Dermis blood vessel endothelial cell (primary cell): ENCODE measurements around the gene GRPEL2. TPM values are rescaled to one million over a fixed set of nuclear protein-coding genes. Genes with fewer than 3 reads are reported as not detected.
"Not testable (repeated sequence)": the region's sequence is repeated elsewhere in the genome, so short reads cannot be mapped to it uniquely, and the experiment has no call there.

Source experiments
- DNase-seq: peaks from one replicate; pipeline ENCODE4 v3.0.0; 2010
- total RNA-seq: library from RNA; depleted of rRNA; stranded (reverse); fragments of >200 nt; gene quantifications from 2 replicates; pipeline ENCODE4 v1.2.3, GENCODE V29; 2014

Gene GRPEL2
- total RNA-seq, 1 donor from 2014 or later: 61.9 TPM

DNA sequence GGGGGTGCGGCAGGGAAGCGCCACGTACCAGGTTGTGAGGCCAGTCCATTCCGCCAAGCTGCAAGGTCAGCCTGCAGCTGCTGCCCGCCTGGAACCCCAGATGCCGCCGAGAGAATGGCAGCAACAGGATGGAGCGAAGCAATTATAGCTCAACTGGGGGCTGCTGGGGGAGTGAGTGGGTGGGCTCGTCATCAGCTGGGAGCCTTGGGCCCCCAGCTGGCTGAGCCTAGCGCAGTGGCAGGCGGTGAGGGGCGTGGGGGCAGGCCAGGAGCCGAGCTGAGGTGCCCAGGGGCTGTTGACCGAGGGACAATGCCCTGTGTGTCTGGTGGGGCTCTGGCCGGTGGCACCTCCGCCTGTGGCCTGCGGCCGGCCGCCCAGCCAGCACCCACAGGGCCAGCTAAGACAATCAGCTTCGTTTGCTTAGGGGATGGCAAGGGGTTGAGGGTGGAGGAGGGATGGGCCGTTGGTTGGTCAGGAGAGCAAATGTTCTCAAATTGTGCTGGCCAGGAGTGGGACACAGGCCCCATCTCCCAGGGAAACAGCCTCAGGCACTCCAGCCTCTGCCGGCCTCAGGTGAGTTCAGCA lies 34.0 kb downstream of the GRPEL2 start, which contains the start of gene IL17B:
IL17B (minus strand) TSS at position 116 of the 585 bp plus-strand sequence; CDS start at position 49, 67 bp downstream.
- DNase-seq: no peak

DNA sequence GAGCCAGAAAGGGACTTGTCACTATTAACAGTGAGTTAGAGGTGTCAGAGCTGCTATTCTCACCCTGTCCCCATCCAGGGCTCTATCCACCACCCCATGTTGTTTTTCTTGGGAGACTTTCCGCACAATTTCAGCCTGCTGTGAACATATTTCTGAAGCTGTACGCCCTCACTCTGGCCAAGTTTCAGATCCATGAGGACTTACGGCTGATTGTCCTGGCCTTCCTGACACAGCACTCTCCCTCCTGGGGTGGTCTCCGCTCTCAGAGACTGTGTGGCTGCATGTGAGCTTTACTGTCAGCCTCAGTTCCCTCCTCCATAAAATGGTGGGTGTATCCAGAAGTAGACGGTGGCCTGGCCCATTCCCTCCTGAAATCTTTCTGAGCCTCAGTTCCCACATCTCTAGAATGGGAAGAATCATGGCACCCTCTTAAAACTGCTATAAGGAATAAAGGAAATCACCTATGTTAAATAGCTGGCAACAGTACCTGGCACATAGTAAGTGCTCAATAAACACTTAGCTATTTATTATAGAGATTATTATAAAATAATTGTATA lies 34.6 kb downstream of the GRPEL2 start:
- no peak for DNase-seq

DNA sequence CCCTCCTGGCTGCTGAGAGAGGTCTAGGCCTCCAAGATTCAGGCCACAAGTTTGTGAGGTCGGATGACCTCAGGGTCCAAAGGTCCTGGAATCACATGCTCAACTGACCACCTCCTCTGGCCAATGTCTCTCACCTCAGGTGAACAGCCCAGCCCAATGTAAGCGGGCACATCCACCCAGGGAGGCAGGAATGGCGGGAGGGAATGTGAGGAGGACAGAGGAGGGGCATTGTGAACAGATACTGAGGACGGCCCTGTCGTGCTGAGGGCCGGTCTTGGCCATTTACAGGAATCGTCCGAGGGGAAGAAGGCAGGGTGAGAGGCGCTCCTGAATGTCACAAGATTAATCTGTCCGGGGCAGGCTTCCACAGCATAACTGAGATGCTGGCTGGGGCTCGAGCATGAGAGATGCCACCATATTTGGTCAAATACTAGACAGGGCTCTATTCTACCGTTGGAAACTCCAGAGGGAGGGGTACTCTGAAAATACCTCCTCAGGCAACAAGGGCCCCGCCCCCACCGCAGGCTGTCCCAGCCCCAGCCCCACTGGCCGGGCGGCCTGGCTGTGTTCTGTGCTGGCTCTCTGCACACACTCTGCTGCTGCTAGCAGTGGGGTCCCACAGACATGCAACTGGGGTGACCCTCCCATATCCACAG lies 35.3 kb downstream of the GRPEL2 start:
- DNase-seq: no peak

DNA sequence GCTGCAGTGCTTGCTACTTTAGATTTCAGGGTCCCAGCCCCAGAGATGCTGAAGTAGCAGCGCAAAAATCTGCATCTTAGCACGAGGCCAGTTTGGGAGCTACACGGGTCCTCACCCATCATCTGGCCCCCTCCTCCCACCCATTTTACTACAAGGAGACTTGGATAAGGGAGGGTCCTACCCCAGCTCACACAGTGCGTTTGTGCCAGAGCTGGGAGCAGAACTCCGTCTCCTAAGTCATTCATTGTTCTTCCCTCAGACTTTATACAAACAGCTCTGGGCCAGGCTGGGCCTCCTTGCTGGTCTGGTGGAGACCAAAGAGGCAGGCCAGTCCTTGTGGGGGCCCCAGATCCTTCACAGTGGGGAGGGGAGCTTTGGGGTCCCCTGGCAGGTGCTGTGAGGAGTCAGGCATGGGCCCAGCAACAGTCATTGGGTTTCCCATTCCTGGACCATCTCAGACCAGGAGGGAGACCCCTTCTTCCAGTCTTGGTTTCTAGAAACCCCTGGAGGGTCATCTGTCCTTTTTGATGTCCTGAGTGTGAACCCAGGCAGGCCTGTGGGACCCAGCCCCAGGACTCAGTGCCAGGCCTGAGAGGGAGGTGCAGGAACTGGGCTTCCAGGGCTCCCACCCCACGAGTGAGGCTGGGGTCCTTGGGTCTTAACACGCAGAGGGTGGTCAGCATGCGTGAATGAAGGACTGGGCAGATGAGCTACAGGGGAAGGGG lies 36.1 kb downstream of the GRPEL2 start:
- DNase-seq: no peak

- DNase-seq: peak; percentile 84
These were observed 36.7 kb downstream of the GRPEL2 start for GRCh38 chr5:149381986-149382338.

DNA sequence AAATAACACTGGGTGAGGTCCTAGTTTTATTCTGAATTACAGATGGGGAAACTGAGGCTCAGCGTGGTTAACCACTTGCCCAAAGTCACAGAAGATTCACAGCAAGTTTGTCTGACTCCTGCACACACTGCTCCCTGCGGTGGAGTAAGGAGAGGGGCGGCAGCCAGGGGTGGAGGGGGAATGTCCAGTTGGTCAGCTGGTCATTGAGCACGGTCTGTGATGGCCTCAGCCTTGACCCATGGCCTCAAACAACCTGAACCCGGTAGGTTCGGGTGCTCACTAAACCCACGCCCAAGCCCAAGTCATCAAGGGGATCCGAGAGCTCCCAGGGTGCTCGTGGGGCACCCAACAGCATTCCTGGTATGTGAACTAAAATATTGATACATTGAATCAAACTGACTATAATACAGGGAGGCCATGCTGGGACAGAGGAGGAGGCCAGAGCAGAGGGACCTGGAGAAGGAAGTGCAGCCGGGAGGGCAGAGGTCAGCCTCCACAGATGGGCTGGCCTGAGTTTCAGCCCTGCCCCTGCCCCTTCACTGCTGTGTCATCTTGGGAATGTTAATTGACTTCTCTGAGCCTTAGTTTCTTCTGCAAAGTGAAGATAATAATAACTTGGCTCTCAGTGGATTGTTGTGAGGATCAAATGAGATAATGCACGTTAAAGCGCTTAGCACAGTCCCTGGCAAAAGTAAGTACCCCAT lies 37.4 kb downstream of the GRPEL2 start:
- DNase-seq: no peak

DNA sequence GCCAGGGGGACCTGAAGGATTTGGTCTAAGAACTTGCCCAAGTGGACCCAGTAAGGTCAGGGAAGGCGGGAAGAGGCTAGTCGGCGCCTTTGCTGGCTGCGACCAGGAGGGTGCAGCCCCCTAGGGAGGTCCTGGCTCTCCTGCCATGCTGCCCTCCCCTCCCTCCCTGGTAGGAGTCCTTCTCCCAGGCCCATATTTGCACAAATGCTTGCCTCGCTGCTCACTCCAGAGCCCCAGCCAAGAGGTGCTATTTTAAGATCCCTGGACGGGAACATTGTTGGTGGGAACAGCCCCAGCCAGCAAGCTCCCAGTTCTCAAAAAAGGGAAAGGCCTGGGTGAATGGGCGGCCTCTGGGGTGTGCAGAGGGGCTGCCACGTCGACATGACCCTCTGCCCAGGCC lies 38.1 kb downstream of the GRPEL2 start:
- DNase-seq: no peak

DNA sequence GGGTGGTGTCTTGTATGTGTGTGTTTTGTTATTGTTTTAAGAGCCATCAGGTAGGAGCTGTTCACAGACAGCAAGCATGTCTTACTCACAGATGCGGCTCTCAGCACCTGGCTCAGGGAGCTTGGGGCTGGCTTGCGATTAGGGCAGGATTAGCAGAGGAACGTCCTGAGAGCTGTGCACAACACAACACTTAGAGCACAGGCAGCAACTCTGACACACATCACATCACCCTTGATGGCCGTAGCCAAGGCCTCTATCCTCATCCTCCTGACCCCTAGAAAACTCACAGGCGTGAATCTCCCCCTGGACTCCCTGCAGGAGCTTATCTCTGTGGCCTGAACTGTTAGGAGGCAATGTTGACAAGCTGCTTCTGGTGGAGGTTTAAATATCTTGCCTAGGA lies 40.9 kb downstream of the GRPEL2 start:
- DNase-seq: no peak

DNA sequence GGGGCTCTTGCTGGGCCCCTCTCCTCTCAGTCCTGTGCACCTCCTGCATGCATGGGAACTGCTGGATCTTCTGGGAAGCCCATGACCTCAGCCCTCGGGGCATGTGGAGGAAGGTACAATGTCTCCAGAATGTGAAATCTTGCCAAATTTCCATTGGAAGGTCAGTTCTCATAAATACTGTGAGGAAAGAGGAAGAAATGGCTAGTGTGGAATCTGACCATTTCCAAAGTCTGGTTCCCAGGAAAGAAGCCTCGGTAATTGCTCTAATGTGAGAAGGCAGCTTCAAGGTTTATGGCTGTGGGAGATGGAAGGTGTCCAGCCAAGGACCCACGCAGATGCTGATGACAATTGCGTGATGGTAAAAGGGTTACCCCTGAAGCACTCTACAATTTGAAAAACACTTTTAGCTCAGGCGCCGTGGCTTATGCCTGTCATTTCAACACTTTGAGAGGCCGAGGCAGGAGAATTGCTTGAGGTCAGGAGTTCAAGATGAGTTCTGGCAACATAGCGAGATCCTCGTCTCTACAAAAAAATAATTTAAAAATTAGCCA lies 41.9 kb downstream of the GRPEL2 start:
- DNase-seq: peak; percentile 17

- no peak for DNase-seq
These were observed 42.7 kb downstream of the GRPEL2 start for GRCh38 chr5:149387982-149388381.

- DNase-seq: peak; percentile 43
These were observed 43.3 kb downstream of the GRPEL2 start for GRCh38 chr5:149388498-149389190.

DNA sequence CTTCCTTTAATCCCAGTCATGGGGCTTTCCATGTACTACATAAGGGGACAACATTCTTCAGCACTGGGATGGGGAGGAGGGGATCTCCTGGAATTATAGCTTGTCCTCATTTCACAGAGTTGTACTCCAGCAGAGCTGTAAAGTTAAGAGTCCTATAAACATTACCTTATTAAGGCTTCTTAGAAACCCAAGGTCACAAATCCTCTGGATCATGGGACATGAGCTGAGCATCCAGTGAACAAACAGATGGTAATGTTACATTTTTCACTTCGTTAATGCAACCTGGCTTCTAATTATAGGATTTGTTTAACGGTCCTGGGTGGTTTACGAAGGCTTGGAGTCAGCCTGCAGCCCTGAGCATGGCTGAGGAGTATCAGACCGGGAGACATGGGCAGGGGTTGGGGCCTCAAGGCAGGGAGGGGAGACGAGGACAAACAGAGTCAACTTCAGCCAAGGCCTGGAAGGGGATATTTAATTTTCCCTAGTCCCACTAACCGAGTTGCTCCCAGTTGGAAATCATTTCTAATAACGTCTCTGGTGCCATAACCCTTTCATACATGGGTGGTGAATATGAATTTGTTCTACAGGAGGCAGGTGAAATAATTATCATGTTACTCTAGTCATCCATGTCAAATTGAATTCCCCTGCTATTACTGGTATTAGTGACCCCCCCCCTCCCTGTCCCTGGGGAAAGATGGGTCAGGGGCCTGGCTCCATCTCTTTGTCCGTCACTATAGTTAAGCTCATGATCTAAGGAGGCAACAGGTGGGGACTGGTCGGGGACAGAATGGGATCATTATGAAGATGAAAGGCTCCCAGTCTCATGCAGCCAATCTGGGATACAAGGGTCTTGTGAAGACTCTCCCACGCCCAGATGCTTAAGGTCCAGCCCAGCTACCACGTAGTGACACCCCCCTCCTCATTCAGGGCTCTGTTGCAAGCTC lies 44.5 kb downstream of the GRPEL2 start:
- DNase-seq: no peak

GRCh38 chr5:149391076-149391475 lies 45.8 kb downstream of the GRPEL2 start:
- DNase-seq: not testable (repeated sequence)

DNA sequence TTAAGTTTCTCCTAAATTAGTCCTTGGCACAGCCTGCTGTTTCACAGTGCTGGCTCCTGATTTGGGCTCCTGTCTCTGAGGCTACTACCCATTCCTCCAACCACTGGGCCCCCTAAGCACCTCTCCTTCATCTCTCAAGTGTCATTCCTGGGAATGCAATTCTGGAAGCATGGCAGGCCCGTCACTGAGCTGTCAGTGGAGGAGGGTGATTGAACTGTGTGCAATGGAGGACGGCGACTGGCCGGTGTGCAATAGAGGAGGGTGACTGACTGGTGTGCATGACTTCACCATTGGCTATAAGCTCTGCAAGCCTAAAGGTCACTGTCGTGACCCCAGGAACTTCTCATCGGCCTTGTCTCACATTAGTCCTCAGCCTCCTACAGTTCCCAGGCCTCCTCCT lies 46.2 kb downstream of the GRPEL2 start:
- DNase-seq: no peak

- DNase-seq: no peak
These were observed 47.4 kb downstream of the GRPEL2 start for GRCh38 chr5:149392718-149393117.

GRCh38 chr5:149394996-149395395 lies 49.7 kb downstream of the GRPEL2 start:
- not testable (repeated sequence) for DNase-seq

DNA sequence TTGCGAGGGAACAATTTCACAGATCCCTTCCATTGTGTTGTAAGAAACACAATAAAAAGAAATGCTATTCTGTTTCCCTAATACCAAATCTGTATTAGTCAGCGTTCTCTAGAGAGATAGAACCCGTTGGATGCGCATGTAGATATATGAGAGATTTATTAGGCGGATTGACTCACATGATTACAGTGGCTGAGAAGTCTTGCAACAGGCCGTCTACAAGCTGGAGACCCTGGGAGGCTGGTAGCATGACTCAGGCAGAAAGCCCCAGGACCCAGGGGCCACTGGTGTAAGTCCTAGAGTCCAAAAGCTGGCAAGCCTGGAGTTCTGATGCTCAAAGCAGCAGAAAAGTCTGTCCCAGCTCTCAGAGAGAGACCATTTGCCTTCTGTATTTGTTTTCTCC lies 52.2 kb downstream of the GRPEL2 start:
- DNase-seq: no peak

DNA sequence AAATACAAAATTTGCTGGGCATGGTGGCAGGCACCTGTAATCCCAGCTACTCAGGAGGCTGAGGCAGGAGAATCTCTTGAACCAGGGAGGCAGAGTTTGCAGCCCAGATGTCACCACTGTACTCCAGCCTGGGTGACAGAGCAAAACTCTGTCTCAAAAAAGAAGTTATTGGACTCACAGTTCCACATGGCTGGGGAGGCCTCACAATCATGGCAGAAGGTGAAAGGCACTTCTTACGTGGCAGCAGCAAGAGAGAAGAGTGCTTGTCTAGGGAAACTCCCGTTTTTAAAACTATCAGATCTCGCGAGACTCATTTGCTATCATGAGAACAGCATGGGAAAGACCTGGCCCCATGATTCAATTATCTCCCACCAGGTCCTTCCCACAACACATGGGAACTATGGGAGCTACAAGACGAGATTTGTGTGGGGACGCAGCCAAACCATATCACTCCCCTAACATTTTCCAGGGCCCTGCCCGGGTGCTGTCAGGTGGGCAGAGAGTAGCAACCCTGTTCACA lies 53.5 kb downstream of the GRPEL2 start:
- not testable (repeated sequence) for DNase-seq

GRCh38 chr5:149399775-149400174 lies 54.5 kb downstream of the GRPEL2 start:
- DNase-seq: no peak

DNA sequence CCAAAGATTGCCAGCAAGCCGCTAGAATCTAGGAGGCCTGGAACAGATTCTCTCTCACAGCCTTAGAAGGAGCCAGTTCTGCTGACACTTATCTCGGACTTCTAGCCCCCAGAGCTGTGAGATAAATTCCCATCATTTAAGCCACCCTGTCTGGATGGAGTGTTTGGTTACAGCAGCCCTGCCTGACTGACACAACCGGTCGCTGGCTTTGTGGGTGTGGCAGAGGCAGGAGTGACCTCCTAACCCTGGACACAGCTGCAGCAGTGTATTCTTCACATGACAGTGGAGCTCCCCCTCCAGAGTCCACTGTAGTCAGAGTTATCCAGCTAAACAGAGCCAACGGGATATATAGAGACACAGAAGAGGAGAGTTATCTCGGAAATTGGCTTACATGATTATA lies 55.0 kb downstream of the GRPEL2 start:
- no peak for DNase-seq

DNA sequence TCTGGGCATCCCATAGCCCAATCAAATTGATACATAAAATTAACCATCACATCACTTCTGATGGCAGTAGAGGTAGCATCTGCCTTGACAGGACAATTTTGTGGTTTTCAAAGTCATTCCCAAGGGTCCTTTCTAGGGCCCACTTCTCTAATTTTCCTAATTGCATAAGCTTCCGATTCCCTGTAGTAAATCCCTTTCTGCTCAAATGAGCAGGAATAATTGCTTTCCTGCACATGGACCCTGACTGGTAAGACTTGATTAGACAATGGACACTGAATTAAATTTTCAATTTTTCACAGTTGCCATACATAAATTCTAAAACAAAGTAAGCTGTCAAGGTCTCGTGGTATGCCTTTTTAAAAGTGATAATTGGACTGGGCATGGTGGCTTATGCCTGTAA lies 55.8 kb downstream of the GRPEL2 start:
- DNase-seq: no peak
